ENCODE data around the gene KCNIP4.

KCNIP4 gene

GRCh38 chr4:21454201-21454600 lies 494.4 kb downstream of the KCNIP4 start:
- DNase-seq (ENCODE audit: low spot score), result no peak
- H3K4me3 ChIP-seq, result no peak overlapping the region
- H3K27ac ChIP-seq, result no peak overlapping the region
- no peak for TF ChIP-seq CTCF (IDR thresholded peaks at IDR 0.05)

GRCh38 chr4:21452931-21453330 lies 495.6 kb downstream of the KCNIP4 start:
- TF ChIP-seq CTCF (IDR thresholded peaks at IDR 0.05), result no peak
- DNase-seq (ENCODE audit: low spot score), result no peak
- H3K4me3 ChIP-seq, result no peak overlapping the region
- H3K27ac ChIP-seq, result no peak overlapping the region

GRCh38 chr4:21451032-21451431 lies 497.5 kb downstream of the KCNIP4 start:
- DNase-seq (ENCODE audit: low spot score), result no peak
- Histone ChIP-seq H3K27ac (no peak overlapping the region), H3K4me3 (no peak overlapping the region)
- TF ChIP-seq CTCF (IDR thresholded peaks at IDR 0.05), result no peak

GRCh38 chr4:21450331-21450730 lies 498.2 kb downstream of the KCNIP4 start:
- no peak overlapping the region for H3K27ac ChIP-seq
- TF ChIP-seq CTCF (IDR thresholded peaks at IDR 0.05), result no peak
- no peak overlapping the region for H3K4me3 ChIP-seq
- DNase-seq (ENCODE audit: low spot score), result no peak

GRCh38 chr4:21447301-21448054 lies 501.1 kb downstream of the KCNIP4 start:
- Histone ChIP-seq H3K4me3 (no peak overlapping the region), H3K27ac (no peak overlapping the region)
- no peak for TF ChIP-seq CTCF (IDR thresholded peaks at IDR 0.05)
- DNase-seq (ENCODE audit: low spot score), result no peak

GRCh38 chr4:21420166-21420565 lies 528.4 kb downstream of the KCNIP4 start:
- no peak overlapping the region for H3K4me3 ChIP-seq
- H3K27ac ChIP-seq, result no peak overlapping the region
- no peak for DNase-seq (ENCODE audit: low spot score)
- TF ChIP-seq CTCF (IDR thresholded peaks at IDR 0.05), result no peak

GRCh38 chr4:21415728-21416127 lies 532.8 kb downstream of the KCNIP4 start:
- no peak overlapping the region for H3K4me3 ChIP-seq
- no peak overlapping the region for H3K27ac ChIP-seq
- TF ChIP-seq CTCF (IDR thresholded peaks at IDR 0.05), result no peak
- DNase-seq (ENCODE audit: low spot score), result no peak

All from coronary artery (tissue), 2 donors.